HepG2 (cell line): ENCODE data around the gene GTF2A1. TPM values are rescaled to one million over a fixed set of nuclear protein-coding genes. Genes with fewer than 3 reads are reported as not detected.

ENCODE experiments used
- CBX5 ChIP-seq: sonication (generic); formaldehyde crosslinking; IDR thresholded peaks from 2 replicates; pipeline ENCODE4 v1.4.0; 2020; ENCODE audit warnings: missing genetic modification reagents, borderline replicate concordance
- FOXA3 ChIP-seq: IDR thresholded peaks from 2 replicates; pipeline ENCODE4 v1.6.1; 2016; ENCODE audit warnings: missing genetic modification reagents, missing compliant biosample characterization
- HDAC6 ChIP-seq: fragments of 200-600 bp; sonication (generic); IDR thresholded peaks from 2 replicates; pipeline ENCODE4 v1.7.0; 2017; ENCODE audit warnings: mild to moderate bottlenecking, antibody characterized with exemption, low read length, low read depth
- MAFF ChIP-seq: IDR thresholded peaks from 2 replicates; pipeline ENCODE4 v1.6.1; 2011; ENCODE audit warnings: low read depth, low read length, improper control_type of control experiment
- MIXL1 ChIP-seq: IDR thresholded peaks from 2 replicates; pipeline ENCODE4 v1.6.1; 2016
- NR1H2 ChIP-seq: sonication (generic); formaldehyde crosslinking; IDR thresholded peaks from 2 replicates; pipeline ENCODE4 v1.8.1; 2022; ENCODE audit warnings: low read depth, missing genetic modification reagents, borderline replicate concordance
- NR2F2 ChIP-seq: IDR thresholded peaks from 2 replicates; pipeline ENCODE4 v1.6.1; 2012; ENCODE audit warnings: low read depth, inconsistent platforms, borderline replicate concordance
- RFX5 ChIP-seq: IDR thresholded peaks from 2 replicates; pipeline ENCODE4 v1.6.1; 2011; ENCODE audit warnings: low read depth, low read length, improper control_type of control experiment
- RXRB ChIP-seq: IDR thresholded peaks from 2 replicates; pipeline ENCODE4 v1.6.1; 2016; ENCODE audit warnings: borderline replicate concordance, missing genetic modification reagents, missing compliant biosample characterization
- SPEN ChIP-seq: sonication (generic); formaldehyde crosslinking; IDR thresholded peaks from 2 replicates; pipeline ENCODE4 v1.5.1; 2020; ENCODE audit warnings: low read depth, mild to moderate bottlenecking, missing genetic modification reagents
- ZBTB7A ChIP-seq: sonication (generic); formaldehyde crosslinking; IDR thresholded peaks from 2 replicates; pipeline ENCODE4 v1.8.0; 2022; ENCODE audit warnings: mild to moderate bottlenecking, missing genetic modification reagents
- ZNF124 ChIP-seq: sonication (generic); formaldehyde crosslinking; IDR thresholded peaks from 2 replicates; pipeline ENCODE4 v1.4.0; 2020; ENCODE audit warnings: missing genetic modification reagents
- ZNF253 ChIP-seq: sonication (generic); formaldehyde crosslinking; IDR thresholded peaks from 2 replicates; pipeline ENCODE4 v1.8.0; 2022; ENCODE audit warnings: mild to moderate bottlenecking, missing genetic modification reagents, borderline replicate concordance
- ZNF44 ChIP-seq: sonication (generic); formaldehyde crosslinking; IDR thresholded peaks from 2 replicates; pipeline ENCODE4 v1.5.1; 2020; ENCODE audit warnings: mild to moderate bottlenecking, missing genetic modification reagents
- ZNF747 ChIP-seq: sonication (generic); formaldehyde crosslinking; IDR thresholded peaks from 2 replicates; pipeline ENCODE4 v1.8.1; 2023; ENCODE audit warnings: missing genetic modification reagents, mild to moderate bottlenecking, borderline replicate concordance
- polyA plus RNA-seq, 8 experiments: library from polyadenylated mRNA; depleted of rRNA in 3 of 8; stranded (reverse) in 7 of 8; unstranded in 1 of 8; fragments of >200 nt; fragmentation: Illumina TruSeq in 4 of 8; extraction: Trizol in 4 of 8; gene quantifications; 2 replicates each; pipeline versions ENCODE4 v1.2.1 to v1.2.3, GENCODE V29; 2011 to 2016; ENCODE audit warnings: low read depth in 4 of 8, missing spikeins in 1 of 8, mixed read lengths in 1 of 8; ENCODE audit not compliant: insufficient read depth in 1 of 8
- total RNA-seq, 5 experiments: library from RNA; depleted of rRNA; stranded (reverse); fragments of >200 nt; fragmentation: Illumina TruSeq; extraction: Trizol; gene quantifications; 2 replicates each; pipeline ENCODE4 v1.2.3, GENCODE V29; 2016; ENCODE audit warnings: low read depth in 1 of 5
- TF ChIP-seq, protein P1 (sequence below): sonication (generic); formaldehyde crosslinking; conservative IDR thresholded peaks from 2 replicates; pipeline ENCODE4 v1.5.0; 2020; ENCODE audit warnings: missing genetic modification reagents
- TF ChIP-seq, protein P2 (sequence below): sonication (generic); formaldehyde crosslinking; IDR thresholded peaks from 2 replicates; pipeline ENCODE4 v1.8.0; 2022; ENCODE audit warnings: missing genetic modification reagents, mild to moderate bottlenecking, borderline replicate concordance
- TF ChIP-seq, protein P3 (sequence below): IDR thresholded peaks from 2 replicates; pipeline ENCODE4 v1.6.1; 2018; ENCODE audit warnings: missing genetic modification reagents, mild to moderate bottlenecking, missing compliant biosample characterization
- TF ChIP-seq, protein P4 (sequence below): sonication (generic); formaldehyde crosslinking; IDR thresholded peaks from 2 replicates; pipeline ENCODE4 v1.4.0; 2020; ENCODE audit warnings: missing genetic modification reagents
- TF ChIP-seq, protein P5 (sequence below): sonication (generic); formaldehyde crosslinking; IDR thresholded peaks from 2 replicates; pipeline ENCODE4 v1.4.0; 2020; ENCODE audit warnings: mild to moderate bottlenecking, missing genetic modification reagents

GTF2A1 gene
- total and polyA plus RNA-seq, 2 of the 13 experiments (the other 11 are each of a cell fraction or from before 2014, with no cell fraction given) = 14.9 to 17.5 TPM

DNA sequence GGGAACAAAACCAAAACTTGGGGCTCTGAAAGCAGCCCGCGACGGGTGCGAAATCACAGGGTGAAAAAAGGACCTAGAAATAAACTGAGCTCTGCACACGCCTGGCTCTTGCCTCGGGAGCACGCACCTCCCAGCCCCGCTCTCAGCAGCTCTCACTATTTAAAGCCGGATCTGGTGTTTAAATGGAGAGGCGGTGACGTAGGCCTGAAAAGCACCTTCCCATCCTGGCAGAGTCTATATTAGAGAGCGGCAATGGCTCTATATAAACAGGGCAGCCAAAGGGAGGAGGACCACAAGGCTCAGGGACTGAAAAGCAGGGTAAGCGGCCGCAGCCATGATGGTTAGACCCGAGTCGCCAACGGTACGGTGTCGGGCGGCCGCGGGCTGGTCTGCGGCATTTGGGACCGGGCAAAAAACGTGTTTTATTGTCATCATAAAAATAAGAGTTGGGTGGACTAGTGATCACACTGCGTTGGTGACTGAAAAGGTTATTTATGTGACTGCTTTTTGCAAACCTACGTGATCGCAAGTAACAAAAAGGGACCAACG, 1.5 kb downstream of the GTF2A1 start (continued):
- TF ChIP-seq, protein P1, sequence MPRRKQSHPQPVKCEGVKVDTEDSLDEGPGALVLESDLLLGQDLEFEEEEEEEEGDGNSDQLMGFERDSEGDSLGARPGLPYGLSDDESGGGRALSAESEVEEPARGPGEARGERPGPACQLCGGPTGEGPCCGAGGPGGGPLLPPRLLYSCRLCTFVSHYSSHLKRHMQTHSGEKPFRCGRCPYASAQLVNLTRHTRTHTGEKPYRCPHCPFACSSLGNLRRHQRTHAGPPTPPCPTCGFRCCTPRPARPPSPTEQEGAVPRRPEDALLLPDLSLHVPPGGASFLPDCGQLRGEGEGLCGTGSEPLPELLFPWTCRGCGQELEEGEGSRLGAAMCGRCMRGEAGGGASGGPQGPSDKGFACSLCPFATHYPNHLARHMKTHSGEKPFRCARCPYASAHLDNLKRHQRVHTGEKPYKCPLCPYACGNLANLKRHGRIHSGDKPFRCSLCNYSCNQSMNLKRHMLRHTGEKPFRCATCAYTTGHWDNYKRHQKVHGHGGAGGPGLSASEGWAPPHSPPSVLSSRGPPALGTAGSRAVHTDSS (CRISPR knock-in tag) = no peak
- TF ChIP-seq RXRB (CRISPR knock-in tag) = peak; percentile 67
- TF ChIP-seq, protein P2, sequence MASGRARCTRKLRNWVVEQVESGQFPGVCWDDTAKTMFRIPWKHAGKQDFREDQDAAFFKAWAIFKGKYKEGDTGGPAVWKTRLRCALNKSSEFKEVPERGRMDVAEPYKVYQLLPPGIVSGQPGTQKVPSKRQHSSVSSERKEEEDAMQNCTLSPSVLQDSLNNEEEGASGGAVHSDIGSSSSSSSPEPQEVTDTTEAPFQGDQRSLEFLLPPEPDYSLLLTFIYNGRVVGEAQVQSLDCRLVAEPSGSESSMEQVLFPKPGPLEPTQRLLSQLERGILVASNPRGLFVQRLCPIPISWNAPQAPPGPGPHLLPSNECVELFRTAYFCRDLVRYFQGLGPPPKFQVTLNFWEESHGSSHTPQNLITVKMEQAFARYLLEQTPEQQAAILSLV (CRISPR knock-in tag) = no peak; the same call in 1 of the 2 replicates
- no peak for TF ChIP-seq NR1H2
- TF ChIP-seq NR2F2 = peak; percentile 30; the same call in 1 of the 2 replicates
- no peak; the same call in 1 of the 2 replicates for TF ChIP-seq ZNF124 (CRISPR knock-in tag)
- TF ChIP-seq ZNF253 = no peak
- no peak; the same call in 1 of the 2 replicates for TF ChIP-seq SPEN
- TF ChIP-seq ZNF747 = 0 out of 2 replicates have a peak, but pooled peaks have one; percentile 14
- TF ChIP-seq, protein P3, sequence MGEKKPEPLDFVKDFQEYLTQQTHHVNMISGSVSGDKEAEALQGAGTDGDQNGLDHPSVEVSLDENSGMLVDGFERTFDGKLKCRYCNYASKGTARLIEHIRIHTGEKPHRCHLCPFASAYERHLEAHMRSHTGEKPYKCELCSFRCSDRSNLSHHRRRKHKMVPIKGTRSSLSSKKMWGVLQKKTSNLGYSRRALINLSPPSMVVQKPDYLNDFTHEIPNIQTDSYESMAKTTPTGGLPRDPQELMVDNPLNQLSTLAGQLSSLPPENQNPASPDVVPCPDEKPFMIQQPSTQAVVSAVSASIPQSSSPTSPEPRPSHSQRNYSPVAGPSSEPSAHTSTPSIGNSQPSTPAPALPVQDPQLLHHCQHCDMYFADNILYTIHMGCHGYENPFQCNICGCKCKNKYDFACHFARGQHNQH (CRISPR knock-in tag) = peak; percentile 88
- no peak for TF ChIP-seq ZBTB7A
- peak; percentile 82; the same call in 1 of the 2 replicates for TF ChIP-seq CBX5 (CRISPR knock-in tag)
- TF ChIP-seq, protein P4, sequence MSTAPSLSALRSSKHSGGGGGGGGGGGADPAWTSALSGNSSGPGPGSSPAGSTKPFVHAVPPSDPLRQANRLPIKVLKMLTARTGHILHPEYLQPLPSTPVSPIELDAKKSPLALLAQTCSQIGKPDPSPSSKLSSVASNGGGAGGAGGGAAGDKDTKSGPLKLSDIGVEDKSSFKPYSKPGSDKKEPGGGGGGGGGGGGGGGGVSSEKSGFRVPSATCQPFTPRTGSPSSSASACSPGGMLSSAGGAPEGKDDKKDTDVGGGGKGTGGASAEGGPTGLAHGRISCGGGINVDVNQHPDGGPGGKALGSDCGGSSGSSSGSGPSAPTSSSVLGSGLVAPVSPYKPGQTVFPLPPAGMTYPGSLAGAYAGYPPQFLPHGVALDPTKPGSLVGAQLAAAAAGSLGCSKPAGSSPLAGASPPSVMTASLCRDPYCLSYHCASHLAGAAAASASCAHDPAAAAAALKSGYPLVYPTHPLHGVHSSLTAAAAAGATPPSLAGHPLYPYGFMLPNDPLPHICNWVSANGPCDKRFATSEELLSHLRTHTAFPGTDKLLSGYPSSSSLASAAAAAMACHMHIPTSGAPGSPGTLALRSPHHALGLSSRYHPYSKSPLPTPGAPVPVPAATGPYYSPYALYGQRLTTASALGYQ (CRISPR knock-in tag) = no peak; the same call in 1 of the 2 replicates
- TF ChIP-seq RFX5 = no peak
- TF ChIP-seq MIXL1 (CRISPR knock-in tag) = peak; percentile 24; the same call in 1 of the 2 replicates
- no peak for TF ChIP-seq MAFF
- TF ChIP-seq FOXA3 (CRISPR knock-in tag) = peak; percentile 75
- TF ChIP-seq HDAC6 = no peak
- TF ChIP-seq, protein P5, sequence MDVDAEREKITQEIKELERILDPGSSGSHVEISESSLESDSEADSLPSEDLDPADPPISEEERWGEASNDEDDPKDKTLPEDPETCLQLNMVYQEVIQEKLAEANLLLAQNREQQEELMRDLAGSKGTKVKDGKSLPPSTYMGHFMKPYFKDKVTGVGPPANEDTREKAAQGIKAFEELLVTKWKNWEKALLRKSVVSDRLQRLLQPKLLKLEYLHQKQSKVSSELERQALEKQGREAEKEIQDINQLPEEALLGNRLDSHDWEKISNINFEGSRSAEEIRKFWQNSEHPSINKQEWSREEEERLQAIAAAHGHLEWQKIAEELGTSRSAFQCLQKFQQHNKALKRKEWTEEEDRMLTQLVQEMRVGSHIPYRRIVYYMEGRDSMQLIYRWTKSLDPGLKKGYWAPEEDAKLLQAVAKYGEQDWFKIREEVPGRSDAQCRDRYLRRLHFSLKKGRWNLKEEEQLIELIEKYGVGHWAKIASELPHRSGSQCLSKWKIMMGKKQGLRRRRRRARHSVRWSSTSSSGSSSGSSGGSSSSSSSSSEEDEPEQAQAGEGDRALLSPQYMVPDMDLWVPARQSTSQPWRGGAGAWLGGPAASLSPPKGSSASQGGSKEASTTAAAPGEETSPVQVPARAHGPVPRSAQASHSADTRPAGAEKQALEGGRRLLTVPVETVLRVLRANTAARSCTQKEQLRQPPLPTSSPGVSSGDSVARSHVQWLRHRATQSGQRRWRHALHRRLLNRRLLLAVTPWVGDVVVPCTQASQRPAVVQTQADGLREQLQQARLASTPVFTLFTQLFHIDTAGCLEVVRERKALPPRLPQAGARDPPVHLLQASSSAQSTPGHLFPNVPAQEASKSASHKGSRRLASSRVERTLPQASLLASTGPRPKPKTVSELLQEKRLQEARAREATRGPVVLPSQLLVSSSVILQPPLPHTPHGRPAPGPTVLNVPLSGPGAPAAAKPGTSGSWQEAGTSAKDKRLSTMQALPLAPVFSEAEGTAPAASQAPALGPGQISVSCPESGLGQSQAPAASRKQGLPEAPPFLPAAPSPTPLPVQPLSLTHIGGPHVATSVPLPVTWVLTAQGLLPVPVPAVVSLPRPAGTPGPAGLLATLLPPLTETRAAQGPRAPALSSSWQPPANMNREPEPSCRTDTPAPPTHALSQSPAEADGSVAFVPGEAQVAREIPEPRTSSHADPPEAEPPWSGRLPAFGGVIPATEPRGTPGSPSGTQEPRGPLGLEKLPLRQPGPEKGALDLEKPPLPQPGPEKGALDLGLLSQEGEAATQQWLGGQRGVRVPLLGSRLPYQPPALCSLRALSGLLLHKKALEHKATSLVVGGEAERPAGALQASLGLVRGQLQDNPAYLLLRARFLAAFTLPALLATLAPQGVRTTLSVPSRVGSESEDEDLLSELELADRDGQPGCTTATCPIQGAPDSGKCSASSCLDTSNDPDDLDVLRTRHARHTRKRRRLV (CRISPR knock-in tag) = 0 out of 2 replicates have a peak, but pooled peaks have one; percentile 35
- TF ChIP-seq ZNF44 (CRISPR knock-in tag) = no peak
